Gastrocnemius medialis (tissue), 4 donors: ENCODE results near the gene PTGIS.
A peak's percentile ranks its signal among the peaks of the same experiment; 100 is the strongest.

Experiments
- POLR2A ChIP-seq, 2 donors: fragments of 450-650 bp; IDR thresholded peaks; one replicate each; pipeline ENCODE4 v1.6.1; 2017; ENCODE audit warnings: antibody characterized with exemption in 2 of 2, mild to moderate bottlenecking in 2 of 2, moderate library complexity in 2 of 2
- TF ChIP-seq, protein P1 (sequence below), 5 experiments: fragments of 450-650 bp in 3 of 5; fragments of 200-600 bp in 2 of 5; sonication (generic) in 2 of 5; IDR thresholded peaks in 4 of 5; conservative IDR thresholded peaks in 1 of 5; 1 replicate in 4 of 5; 2 replicates in 1 of 5; pipeline ENCODE4 v1.5.1; 2016 to 2019; ENCODE audit warnings: antibody characterized with exemption in 5 of 5, mild to moderate bottlenecking in 3 of 5, moderate library complexity in 3 of 5

DNA sequence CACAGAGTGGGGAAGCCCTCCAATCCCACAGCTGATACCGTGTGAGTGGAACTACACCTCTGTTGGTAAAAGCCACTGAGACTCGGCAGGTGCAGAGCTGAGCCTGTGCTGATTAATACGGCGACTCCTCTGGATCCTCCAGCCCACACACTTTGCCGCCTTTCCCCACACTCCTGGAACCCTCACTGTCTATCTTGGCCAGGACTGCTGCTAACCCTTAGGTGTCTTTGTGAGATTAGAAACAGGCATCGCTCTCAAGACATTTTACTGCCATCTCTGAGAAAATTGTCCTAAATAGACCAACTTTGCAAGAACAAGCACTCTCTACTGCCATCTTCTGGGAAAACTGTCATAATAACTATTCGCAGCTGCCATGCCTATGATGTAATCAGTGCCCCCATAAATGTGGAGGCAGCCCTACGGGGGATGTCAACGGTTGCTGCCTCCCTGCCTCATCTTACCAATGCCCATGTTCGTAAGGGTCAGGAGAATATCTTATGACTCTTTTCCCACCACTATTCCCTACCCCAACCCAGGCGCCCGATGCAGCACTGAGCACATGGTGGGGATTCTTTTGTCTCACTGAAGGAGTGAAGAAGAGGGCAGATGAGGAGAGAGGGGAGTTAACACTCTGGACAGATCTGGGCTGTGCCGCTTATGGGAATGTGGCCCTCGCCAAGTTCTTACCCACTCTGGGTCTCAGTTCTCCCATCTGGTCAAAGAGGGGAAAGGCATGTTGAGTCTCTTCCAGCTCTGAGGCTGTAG, 59.3 kb downstream of the PTGIS start:
- TF ChIP-seq, protein P1, sequence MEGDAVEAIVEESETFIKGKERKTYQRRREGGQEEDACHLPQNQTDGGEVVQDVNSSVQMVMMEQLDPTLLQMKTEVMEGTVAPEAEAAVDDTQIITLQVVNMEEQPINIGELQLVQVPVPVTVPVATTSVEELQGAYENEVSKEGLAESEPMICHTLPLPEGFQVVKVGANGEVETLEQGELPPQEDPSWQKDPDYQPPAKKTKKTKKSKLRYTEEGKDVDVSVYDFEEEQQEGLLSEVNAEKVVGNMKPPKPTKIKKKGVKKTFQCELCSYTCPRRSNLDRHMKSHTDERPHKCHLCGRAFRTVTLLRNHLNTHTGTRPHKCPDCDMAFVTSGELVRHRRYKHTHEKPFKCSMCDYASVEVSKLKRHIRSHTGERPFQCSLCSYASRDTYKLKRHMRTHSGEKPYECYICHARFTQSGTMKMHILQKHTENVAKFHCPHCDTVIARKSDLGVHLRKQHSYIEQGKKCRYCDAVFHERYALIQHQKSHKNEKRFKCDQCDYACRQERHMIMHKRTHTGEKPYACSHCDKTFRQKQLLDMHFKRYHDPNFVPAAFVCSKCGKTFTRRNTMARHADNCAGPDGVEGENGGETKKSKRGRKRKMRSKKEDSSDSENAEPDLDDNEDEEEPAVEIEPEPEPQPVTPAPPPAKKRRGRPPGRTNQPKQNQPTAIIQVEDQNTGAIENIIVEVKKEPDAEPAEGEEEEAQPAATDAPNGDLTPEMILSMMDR (IDR thresholded peaks at IDR 0.05 in 4 of 5, conservative IDR thresholded peaks at IDR 0.05 in 1 of 5), result peak; percentile 44 to 66 (median 53)
- TF ChIP-seq POLR2A (IDR thresholded peaks at IDR 0.05), result no peak
